HepG2 (cell line): ENCODE results near the gene UBE2M. TPM values are rescaled to one million over a fixed set of nuclear protein-coding genes. Genes with fewer than 3 reads are reported as not detected.

Experiments
- BRD4 ChIP-seq: sonication (generic); formaldehyde crosslinking; IDR thresholded peaks from 2 replicates; pipeline ENCODE4 v1.4.0; 2020; ENCODE audit warnings: missing genetic modification reagents
- CTCF ChIP-seq: sonication (generic); formaldehyde crosslinking; IDR thresholded peaks from 2 replicates; pipeline ENCODE4 v1.5.0; 2020; ENCODE audit warnings: mild to moderate bottlenecking, missing genetic modification reagents, moderate library complexity
- ELF3 ChIP-seq: IDR thresholded peaks from 2 replicates; pipeline ENCODE4 v1.6.1; 2016; ENCODE audit warnings: missing genetic modification reagents, missing compliant biosample characterization
- ETV5 ChIP-seq: IDR thresholded peaks from 2 replicates; pipeline ENCODE4 v1.6.1; 2018; ENCODE audit warnings: missing biosample characterization, missing genetic modification reagents, inconsistent platforms, borderline replicate concordance
- FOXC1 ChIP-seq: sonication (generic); formaldehyde crosslinking; IDR thresholded peaks from 2 replicates; pipeline ENCODE4 v1.8.0; 2022; ENCODE audit warnings: mild to moderate bottlenecking, missing genetic modification reagents, borderline replicate concordance
- GABPA ChIP-seq, 2 experiments: IDR thresholded peaks; 2 replicates each; pipeline ENCODE4 v1.6.1; 2011 to 2016; ENCODE audit warnings: low read depth in 2 of 2, low read length in 1 of 2, missing biosample characterization in 1 of 2, missing genetic modification characterization in 1 of 2
- HNRNPH1 ChIP-seq: fragments of 200-400 bp; formaldehyde crosslinking; optimal IDR thresholded peaks from 2 replicates; pipeline ENCODE3; 2017; ENCODE audit warnings: mild to moderate bottlenecking, low read depth, low read length
- IKZF4 ChIP-seq: sonication (generic); formaldehyde crosslinking; IDR thresholded peaks from 2 replicates; pipeline ENCODE4 v1.5.1; 2020; ENCODE audit warnings: borderline replicate concordance, mild to moderate bottlenecking, low read depth, missing genetic modification reagents; ENCODE audit errors: not compliant biosample characterization
- MED13 ChIP-seq: sonication (generic); formaldehyde crosslinking; IDR thresholded peaks from 2 replicates; pipeline ENCODE4 v1.5.0; 2020; ENCODE audit warnings: missing genetic modification reagents
- MEIS2 ChIP-seq: sonication (generic); formaldehyde crosslinking; IDR thresholded peaks from 2 replicates; pipeline ENCODE4 v1.9.0; 2021; ENCODE audit warnings: mild to moderate bottlenecking, missing genetic modification reagents
- NFIC ChIP-seq: IDR thresholded peaks from 2 replicates; pipeline ENCODE4 v1.6.1; 2012; ENCODE audit warnings: mild to moderate bottlenecking, low read length, inconsistent platforms
- NFKBIZ ChIP-seq: IDR thresholded peaks from 2 replicates; pipeline ENCODE4 v1.6.1; 2018; ENCODE audit warnings: missing genetic modification reagents, missing compliant biosample characterization
- NR2F6 ChIP-seq, 2 experiments: IDR thresholded peaks; 2 replicates each; pipeline ENCODE4 v1.6.1; 2016; ENCODE audit warnings: antibody characterized with exemption in 1 of 2, mild to moderate bottlenecking in 1 of 2
- PAF1 ChIP-seq: IDR thresholded peaks from 2 replicates; pipeline ENCODE4 v1.6.1; 2016; ENCODE audit warnings: missing genetic modification reagents, missing compliant biosample characterization
- PAXIP1 ChIP-seq: sonication (generic); formaldehyde crosslinking; conservative IDR thresholded peaks from 2 replicates; pipeline ENCODE4 v1.4.0; 2020; ENCODE audit warnings: mild to moderate bottlenecking, missing genetic modification reagents, moderate library complexity
- RFX5 ChIP-seq: IDR thresholded peaks from 2 replicates; pipeline ENCODE4 v1.6.1; 2011; ENCODE audit warnings: low read depth, low read length, improper control_type of control experiment
- SP4 ChIP-seq: sonication (generic); formaldehyde crosslinking; IDR thresholded peaks from 2 replicates; pipeline ENCODE4 v1.8.1; 2023; ENCODE audit warnings: mild to moderate bottlenecking, missing genetic modification reagents
- SP5 ChIP-seq: IDR thresholded peaks from 2 replicates; pipeline ENCODE4 v1.6.1; 2016; ENCODE audit warnings: low read depth, borderline replicate concordance
- TAF1 ChIP-seq: sonication (generic); formaldehyde crosslinking; IDR thresholded peaks from 2 replicates; pipeline ENCODE4 v1.4.0; 2020; ENCODE audit warnings: missing genetic modification reagents
- TAF15 ChIP-seq: fragments of 200-400 bp; formaldehyde crosslinking; IDR thresholded peaks from one replicate; pipeline ENCODE4 v1.6.1; 2018; ENCODE audit warnings: mild to moderate bottlenecking, low read depth, low read length; ENCODE audit not compliant: poor library complexity, severe bottlenecking
- ZNF33B ChIP-seq: sonication (generic); formaldehyde crosslinking; IDR thresholded peaks from 2 replicates; pipeline ENCODE4 v1.5.1; 2020; ENCODE audit warnings: mild to moderate bottlenecking, missing genetic modification reagents
- ZNF605 ChIP-seq: sonication (generic); formaldehyde crosslinking; IDR thresholded peaks from 2 replicates; pipeline ENCODE4 v1.8.0; 2022; ENCODE audit warnings: mild to moderate bottlenecking, missing genetic modification reagents
- ZNF619 ChIP-seq: sonication (generic); formaldehyde crosslinking; IDR thresholded peaks from 2 replicates; pipeline ENCODE4 v1.4.0; 2020; ENCODE audit warnings: mild to moderate bottlenecking, missing genetic modification reagents
- ZNF674 ChIP-seq: sonication (generic); formaldehyde crosslinking; IDR thresholded peaks from 2 replicates; pipeline ENCODE4 v1.5.0; 2020; ENCODE audit warnings: low read depth, mild to moderate bottlenecking, missing genetic modification reagents
- ZNF770 ChIP-seq: sonication (generic); formaldehyde crosslinking; IDR thresholded peaks from 2 replicates; pipeline ENCODE4 v1.5.0; 2020; ENCODE audit warnings: mild to moderate bottlenecking, missing genetic modification reagents
- polyA plus RNA-seq, 8 experiments: library from polyadenylated mRNA; depleted of rRNA in 3 of 8; stranded (reverse) in 7 of 8; unstranded in 1 of 8; fragments of >200 nt; fragmentation: Illumina TruSeq in 4 of 8; extraction: Trizol in 4 of 8; gene quantifications; 2 replicates each; pipeline versions ENCODE4 v1.2.1 to v1.2.3, GENCODE V29; 2011 to 2016; ENCODE audit warnings: low read depth in 4 of 8, missing spikeins in 1 of 8, mixed read lengths in 1 of 8; ENCODE audit not compliant: insufficient read depth in 1 of 8
- total RNA-seq, 5 experiments: library from RNA; depleted of rRNA; stranded (reverse); fragments of >200 nt; fragmentation: Illumina TruSeq; extraction: Trizol; gene quantifications; 2 replicates each; pipeline ENCODE4 v1.2.3, GENCODE V29; 2016; ENCODE audit warnings: low read depth in 1 of 5

The UBE2M gene
- total and polyA plus RNA-seq, 2 of the 13 experiments (the other 11 are each of a cell fraction or from before 2014, with no cell fraction given), result 36.2 to 50.3 TPM

- TF ChIP-seq PAXIP1 (CRISPR knock-in tag), result no peak
- TF ChIP-seq ZNF674 (CRISPR knock-in tag), result no peak
- peak; percentile 18; the same call in 1 of the 2 replicates for TF ChIP-seq ZNF605 (CRISPR knock-in tag)
- no peak for TF ChIP-seq IKZF4 (CRISPR knock-in tag)
- peak; percentile 72; the same call in 1 of the 2 replicates for TF ChIP-seq MED13 (CRISPR knock-in tag)
- no peak for TF ChIP-seq HNRNPH1
- TF ChIP-seq RFX5, result no peak
- no peak for TF ChIP-seq ELF3 (CRISPR knock-in tag)
- TF ChIP-seq BRD4 (CRISPR knock-in tag), result 0 out of 2 replicates have a peak, but pooled peaks have one; percentile 2
- no peak for TF ChIP-seq ZNF619
- TF ChIP-seq SP5 (CRISPR knock-in tag), result 0 out of 2 replicates have a peak, but pooled peaks have one; percentile 8
- no peak for TF ChIP-seq NR2F6 (IDR thresholded peaks at IDR 0.05)
- no peak; the same call in 1 of the 2 replicates for TF ChIP-seq NR2F6 (CRISPR knock-in tag; IDR thresholded peaks at IDR 0.05)
- peak; percentile 41 for TF ChIP-seq TAF15
- TF ChIP-seq SP4 (CRISPR knock-in tag), result 0 out of 2 replicates have a peak, but pooled peaks have one; percentile 13
- TF ChIP-seq ZNF770 (CRISPR knock-in tag), result no peak
- no peak for TF ChIP-seq NFIC
- TF ChIP-seq TAF1 (CRISPR knock-in tag), result no peak
- TF ChIP-seq ETV5, result 0 out of 2 replicates have a peak, but pooled peaks have one; percentile 13
- TF ChIP-seq FOXC1 (CRISPR knock-in tag), result no peak
- peak; percentile 25; the same call in 1 of the 2 replicates for TF ChIP-seq GABPA (IDR thresholded peaks at IDR 0.05; ENCODE audit: low read depth, low read length)
- TF ChIP-seq GABPA (CRISPR knock-in tag; IDR thresholded peaks at IDR 0.05; ENCODE audit: low read depth), result peak; percentile 70
- TF ChIP-seq CTCF (CRISPR knock-in tag), result peak; percentile 74
- no peak for TF ChIP-seq PAF1 (CRISPR knock-in tag)
- TF ChIP-seq NFKBIZ (CRISPR knock-in tag), result no peak
- TF ChIP-seq ZNF33B (CRISPR knock-in tag), result no peak
- peak; percentile 22; the same call in 1 of the 2 replicates for TF ChIP-seq MEIS2 (CRISPR knock-in tag)
Observed at GRCh38 chr19:58519087-58519354, 39.4 kb downstream of the UBE2M start (continued).
